Heart right ventricle (tissue), 16 donors: Measurements from ENCODE around the gene CHST11. TPM values are rescaled to one million over a fixed set of nuclear protein-coding genes. Genes with fewer than 3 reads are reported as not detected.
A peak's percentile ranks its signal among the peaks of the same experiment; 100 is the strongest.

Experiments
- ATAC-seq, 8 donors: fragments of 200-7000 bp; cut with Tn5 transposase; one replicate each; pipeline ENCODE4 v1.9.1; 2020; ENCODE audit warnings: mild to moderate bottlenecking in 8 of 8, moderate library complexity in 8 of 8, moderate number of reproducible peaks in 1 of 8
- DNase-seq, 2 donors: peaks; one replicate each; pipeline ENCODE4 v3.0.0-alpha.2; 2020
- H3K27ac ChIP-seq, 10 donors: fragments of 200-600 bp; sonication (generic) in 2 of 10; one replicate each; pipeline versions ENCODE4 v1.5.0 to v1.8.0; 2020 to 2022; ENCODE audit warnings: mild to moderate bottlenecking in 3 of 10
- H3K27me3 ChIP-seq, 7 donors: fragments of 200-600 bp; one replicate each; pipeline ENCODE4 v1.8.0; 2021 to 2022; ENCODE audit warnings: mild to moderate bottlenecking in 2 of 7
- H3K36me3 ChIP-seq, 9 donors: fragments of 200-600 bp; sonication (generic) in 1 of 9; one replicate each; pipeline versions ENCODE4 v1.5.0 to v1.8.0; 2020 to 2022; ENCODE audit warnings: mild to moderate bottlenecking in 2 of 9
- H3K4me1 ChIP-seq, 9 donors: fragments of 200-600 bp; sonication (generic) in 1 of 9; one replicate each; pipeline versions ENCODE4 v1.5.0 to v1.8.0; 2020 to 2022; ENCODE audit warnings: mild to moderate bottlenecking in 4 of 9
- H3K4me3 ChIP-seq, 10 donors: fragments of 200-600 bp; sonication (generic) in 2 of 10; one replicate each; pipeline versions ENCODE4 v1.5.0 to v1.8.0; 2020 to 2022; ENCODE audit warnings: mild to moderate bottlenecking in 7 of 10, moderate library complexity in 2 of 10
- H3K9me3 ChIP-seq, 11 donors: fragments of 200-600 bp in 10 of 11; sonication (generic) in 2 of 11; one replicate each; pipeline versions ENCODE4 v1.5.0 to v1.8.0; 2013 to 2022; ENCODE audit warnings: mild to moderate bottlenecking in 2 of 11, control low read depth in 1 of 11, moderate library complexity in 1 of 11
- CTCF ChIP-seq, 9 donors: fragments of 200-600 bp; sonication (generic) in 2 of 9; IDR thresholded peaks; one replicate each; pipeline versions ENCODE4 v1.5.0 to v1.8.0; 2021 to 2022; ENCODE audit warnings: antibody characterized with exemption in 9 of 9, mild to moderate bottlenecking in 5 of 9, moderate library complexity in 1 of 9
- WGBS, 2 donors: extraction: QIAGEN DNeasy Blood & Tissue Kit; methylation state at CpG; one replicate each; pipeline ENCODE4 v1.1.7; 2013; ENCODE audit warnings: inconsistent platforms in 1 of 2; 5-methylcytosine and 5-hydroxymethylcytosine counted together
- intact Hi-C, 10 donors: fragments of 100-400 bp; cut with DNase I; formaldehyde crosslinking; loops; one replicate each; pipeline versions ENCODE4 v1.11.1 to v1.14.2; 2022
- polyA plus RNA-seq, 2 donors: library from polyadenylated mRNA; stranded (reverse); fragments of 200-250 nt; gene quantifications; one replicate each; pipeline ENCODE4 v1.2.3, GENCODE V29; 2013
- total RNA-seq, 10 donors: library from RNA; stranded (reverse); fragmentation: NEBNext Ultra II Directional in 3 of 10; extraction: Animal tissue kit (Norgen Biotek cat#: 25700) in 3 of 10; gene quantifications; one replicate each; pipeline versions ENCODE4 v1.2.1 to v1.2.4, GENCODE V29; 2021 to 2023
- donor health status: Arrhythmogenic right ventricular cardiomyopathy.
- donor health status: ischemic (EF 13 %, LVEDD 7.1; RV severe dilation, severe dysfunction).
- donor health status: healthy with polysubstance abuse.
- donor health status: DM: no; HTN: yes; CAD: no.
- donor health status: DM: no; HTN: no; CAD: no.
- donor health status: ischemic (EF 25% LVEDD 6.9; RV normal size, moderate dysfunction).
- donor health status: ischemic (EF 25% LVEDD 5.7; RV mildly dilated, moderate dysfunction).
- donor health status: healthy.
- donor health status: DM: yes; HTN: yes; CAD: no.
- donor health status: Ischemic cardiomyopathy.
- donor health status: ischemic (EF 35%, LVEDD 5.7; RV mildly dilated, moderate dysfunction).
- donor health status: nonischemic (EF 11% LVEDD 7.7; RV severe dilation, severe dysfunction).
- donor health status: DM: yes; HTN: yes; CAD: no.
- donor health status: PGD.
- donor health status: ischemic (EF 29% LVEDD 5.4; RV normal size, mild dysfunction).
- donor health status: nonischemic (EF 23%, LVEDD 6.1; RV moderate dilation, normal function).

The CHST11 gene
- total and polyA plus RNA-seq, 12 donors = 1.1 to 12.7 (median 4.3) TPM

DNA sequence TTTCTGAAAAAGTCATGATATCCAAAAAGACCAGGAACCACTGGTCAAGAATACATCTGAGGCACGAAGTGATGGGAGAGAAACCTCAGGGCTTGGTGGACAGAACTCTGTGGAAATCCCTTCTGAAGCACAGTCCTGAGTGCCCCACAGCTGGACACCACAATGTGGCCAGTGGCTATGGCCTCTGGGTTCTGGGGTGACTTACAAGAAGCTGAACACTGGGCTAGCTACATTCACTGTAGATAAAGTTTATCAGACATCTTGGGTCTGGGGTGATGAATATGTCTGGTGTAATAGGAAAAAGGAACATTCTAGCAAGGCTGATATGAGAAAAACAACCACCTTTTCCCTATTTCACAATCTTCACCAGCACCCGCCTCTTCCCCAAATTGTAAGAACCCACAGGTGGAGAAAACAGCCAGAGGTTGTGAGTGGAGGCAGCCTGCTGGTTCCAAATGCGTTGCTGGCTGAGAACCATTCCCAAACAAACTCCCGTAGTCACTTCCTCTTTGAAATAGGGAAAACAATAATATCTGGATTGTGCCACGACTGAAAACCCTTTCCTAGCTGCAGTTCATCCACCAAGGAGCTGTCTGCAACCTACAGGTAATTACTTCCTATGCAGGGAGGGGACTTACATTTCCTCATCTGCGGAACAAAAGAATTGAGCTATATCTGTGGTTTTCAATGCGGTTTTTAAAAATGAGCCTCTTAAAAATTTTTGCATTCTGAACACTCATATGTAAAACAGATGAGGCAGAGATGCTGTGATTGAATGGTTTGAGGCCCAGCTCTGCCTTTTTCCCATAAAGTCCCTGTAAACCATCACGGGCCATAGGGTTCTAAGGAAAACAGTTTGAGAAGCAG lies 307.7 kb downstream of the CHST11 start:
- ATAC-seq = no peak
- peak overlapping the region in 1 of 10 donors; percentile 15 for H3K27ac ChIP-seq
- no peak for TF ChIP-seq CTCF (IDR thresholded peaks at IDR 0.05)
- no peak overlapping the region for H3K4me3 ChIP-seq
- DNase-seq = no peak
- H3K9me3 ChIP-seq = no peaks in the 10 kb centered on the region
- H3K36me3 ChIP-seq = no peaks in the 10 kb centered on the region
- intact Hi-C loops = no loop called here
- no peaks in the 10 kb centered on the region for H3K27me3 ChIP-seq
- H3K4me1 ChIP-seq = peaks cover 0 to 27% (median 0%) of the 10 kb centered on the region in 9 donors
- WGBS, 2 donors = 76 to 78% methylated on average over 8 of the region's 8 CpGs

DNA sequence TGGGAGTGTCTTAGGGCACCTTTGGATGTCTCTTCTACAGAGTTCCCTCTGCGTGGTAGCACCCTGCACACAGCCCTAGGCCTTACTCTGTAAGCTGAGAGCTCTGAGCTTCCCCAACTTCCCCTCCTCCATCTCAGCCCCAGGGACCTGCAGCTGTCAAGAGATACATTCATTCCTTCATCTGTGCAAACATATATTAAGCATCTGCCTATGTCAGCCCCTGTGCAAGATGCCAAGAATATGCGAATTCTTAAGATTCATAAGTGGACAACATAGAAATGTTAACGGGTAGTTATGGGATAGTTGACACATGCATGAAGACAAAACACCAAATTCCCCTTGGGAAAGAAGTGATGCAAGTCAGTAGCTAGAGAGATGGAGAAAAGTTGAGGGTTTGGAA lies 310.5 kb downstream of the CHST11 start:
- H3K9me3 ChIP-seq = peaks cover 0 to 11% (median 5%) of the 10 kb centered on the region in 11 donors
- DNase-seq (no peak), ATAC-seq (no peak)
- H3K4me3 ChIP-seq = no peak overlapping the region
- H3K36me3 ChIP-seq = no peaks in the 10 kb centered on the region
- WGBS, 2 donors = 80 to 86% methylated on average over 3 of the region's 3 CpGs
- TF ChIP-seq CTCF (IDR thresholded peaks at IDR 0.05) = no peak
- no peak overlapping the region for H3K27ac ChIP-seq
- intact Hi-C loops = no loop called here
- no peaks in the 10 kb centered on the region for H3K27me3 ChIP-seq
- H3K4me1 ChIP-seq = peaks cover 0 to 27% (median 0%) of the 10 kb centered on the region in 9 donors

- TF ChIP-seq CTCF (IDR thresholded peaks at IDR 0.05) = no peak
- H3K4me1 ChIP-seq = peaks cover 0 to 22% (median 0%) of the 10 kb centered on the region in 9 donors
- no peak overlapping the region for H3K4me3 ChIP-seq
- intact Hi-C loops = no loop called here
- peaks cover 0 to 19% (median 7%) of the 10 kb centered on the region in 11 donors for H3K9me3 ChIP-seq
- ATAC-seq = no peak
- no peaks in the 10 kb centered on the region for H3K36me3 ChIP-seq
- DNase-seq = no peak
- no peaks in the 10 kb centered on the region for H3K27me3 ChIP-seq
- no peak overlapping the region for H3K27ac ChIP-seq
Measured at GRCh38 chr12:104768033-104768432, 311.3 kb downstream of the CHST11 start.

DNA sequence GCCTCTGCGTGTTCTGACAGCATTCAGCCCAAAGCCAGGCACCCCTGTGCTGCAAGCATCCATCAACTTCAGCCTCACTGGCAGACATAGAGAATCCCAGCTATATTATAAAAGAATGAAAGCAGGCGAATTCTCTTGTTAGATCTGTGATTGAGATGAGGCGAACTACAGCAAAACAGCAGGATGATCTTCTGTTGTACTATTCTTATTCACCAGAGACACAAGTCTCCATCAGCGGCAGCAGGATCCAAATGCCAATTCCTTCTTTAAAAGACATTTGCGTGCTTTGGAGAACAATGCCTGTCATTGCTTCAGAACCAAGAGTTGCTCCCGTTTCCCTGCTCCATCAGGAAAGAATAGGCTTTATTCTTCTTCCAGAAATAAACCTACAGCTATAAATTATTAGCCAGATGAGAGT lies 312.4 kb downstream of the CHST11 start:
- DNase-seq (no peak), ATAC-seq (no peak)
- Histone ChIP-seq H3K27ac (no peak overlapping the region), H3K4me3 (no peak overlapping the region), H3K27me3 (no peaks in the 10 kb centered on the region), H3K4me1 (peaks cover 0 to 11% (median 0%) of the 10 kb centered on the region in 9 donors), H3K36me3 (no peaks in the 10 kb centered on the region), H3K9me3 (peaks cover 0 to 30% (median 10%) of the 10 kb centered on the region in 11 donors)
- WGBS, 2 donors = 73 to 74% methylated on average over 6 of the region's 6 CpGs
- TF ChIP-seq CTCF (IDR thresholded peaks at IDR 0.05) = no peak
- intact Hi-C loops = no loop called here
